ENCODE measurements around the gene NELL1.

NELL1 gene

GRCh38 chr11:21472261-21472660 lies 802.9 kb downstream of the NELL1 start:
- no peak overlapping the region for H3K27ac ChIP-seq
- no peak overlapping the region for H3K4me3 ChIP-seq
- H3K9me3 ChIP-seq (ENCODE audit: low read depth, low read length), result no peaks in the 10 kb centered on the region
- H3K36me3 ChIP-seq (ENCODE audit: insufficient read depth, low read length), result no peaks in the 10 kb centered on the region
- no peak for TF ChIP-seq POLR2AphosphoS5 (IDR thresholded peaks at IDR 0.05; ENCODE audit: borderline replicate concordance, low read depth, low read length)
- TF ChIP-seq FOXP2 (optimal IDR thresholded peaks at IDR 0.05; ENCODE audit: control extremely low read depth, extremely low read length, insufficient read depth), result no peak
- H3K9ac ChIP-seq (ENCODE audit: insufficient read length), result no peak overlapping the region
- no peak for DNase-seq (ENCODE audit: low read depth, low spot score)

- H3K36me3 ChIP-seq (ENCODE audit: insufficient read depth, low read length), result no peaks in the 10 kb centered on the region
- H3K27ac ChIP-seq, result no peak overlapping the region
- TF ChIP-seq POLR2AphosphoS5 (IDR thresholded peaks at IDR 0.05; ENCODE audit: borderline replicate concordance, low read depth, low read length) (no peak), FOXP2 (optimal IDR thresholded peaks at IDR 0.05; ENCODE audit: control extremely low read depth, extremely low read length, insufficient read depth) (no peak), EZH2 (IDR thresholded peaks at IDR 0.05) (no peak)
- H3K9ac ChIP-seq (ENCODE audit: insufficient read length), result no peak overlapping the region
- H3K4me3 ChIP-seq, result no peak overlapping the region
- no peaks in the 10 kb centered on the region for H3K9me3 ChIP-seq (ENCODE audit: low read depth, low read length)
- DNase-seq (ENCODE audit: low read depth, low spot score), result no peak
These were observed 805.1 kb downstream of the NELL1 start for GRCh38 chr11:21474529-21474928.

GRCh38 chr11:21475276-21475675 lies 805.9 kb downstream of the NELL1 start:
- no peak overlapping the region for H3K27ac ChIP-seq
- no peak overlapping the region for H3K4me3 ChIP-seq
- TF ChIP-seq FOXP2 (optimal IDR thresholded peaks at IDR 0.05; ENCODE audit: control extremely low read depth, extremely low read length, insufficient read depth) (no peak), POLR2AphosphoS5 (IDR thresholded peaks at IDR 0.05; ENCODE audit: borderline replicate concordance, low read depth, low read length) (no peak), EZH2 (IDR thresholded peaks at IDR 0.05) (no peak)
- H3K9ac ChIP-seq (ENCODE audit: insufficient read length), result no peak overlapping the region
- no peaks in the 10 kb centered on the region for H3K9me3 ChIP-seq (ENCODE audit: low read depth, low read length)
- no peak for DNase-seq (ENCODE audit: low read depth, low spot score)
- no peaks in the 10 kb centered on the region for H3K36me3 ChIP-seq (ENCODE audit: insufficient read depth, low read length)

GRCh38 chr11:21476588-21476987 lies 807.2 kb downstream of the NELL1 start:
- Histone ChIP-seq H3K9ac (ENCODE audit: insufficient read length) (no peak overlapping the region), H3K9me3 (ENCODE audit: low read depth, low read length) (no peaks in the 10 kb centered on the region), H3K27ac (no peak overlapping the region), H3K4me3 (no peak overlapping the region), H3K36me3 (ENCODE audit: insufficient read depth, low read length) (no peaks in the 10 kb centered on the region)
- TF ChIP-seq EZH2 (IDR thresholded peaks at IDR 0.05), result no peak
- DNase-seq (ENCODE audit: low read depth, low spot score), result no peak

GRCh38 chr11:21480240-21480639 lies 810.9 kb downstream of the NELL1 start:
- Histone ChIP-seq H3K36me3 (ENCODE audit: insufficient read depth, low read length) (no peaks in the 10 kb centered on the region), H3K9me3 (ENCODE audit: low read depth, low read length) (no peaks in the 10 kb centered on the region), H3K9ac (ENCODE audit: insufficient read length) (no peak overlapping the region), H3K4me3 (no peak overlapping the region), H3K27ac (no peak overlapping the region)
- no peak for DNase-seq (ENCODE audit: low read depth, low spot score)
- TF ChIP-seq EZH2 (IDR thresholded peaks at IDR 0.05) (no peak), POLR2AphosphoS5 (IDR thresholded peaks at IDR 0.05; ENCODE audit: borderline replicate concordance, low read depth, low read length) (no peak), FOXP2 (optimal IDR thresholded peaks at IDR 0.05; ENCODE audit: control extremely low read depth, extremely low read length, insufficient read depth) (no peak)

- no peaks in the 10 kb centered on the region for H3K36me3 ChIP-seq (ENCODE audit: insufficient read depth, low read length)
- no peak for TF ChIP-seq FOXP2 (optimal IDR thresholded peaks at IDR 0.05; ENCODE audit: control extremely low read depth, extremely low read length, insufficient read depth)
- TF ChIP-seq EZH2 (IDR thresholded peaks at IDR 0.05), result no peak
- no peak for TF ChIP-seq POLR2AphosphoS5 (IDR thresholded peaks at IDR 0.05; ENCODE audit: borderline replicate concordance, low read depth, low read length)
- H3K9ac ChIP-seq (ENCODE audit: insufficient read length), result no peak overlapping the region
- H3K27ac ChIP-seq, result no peak overlapping the region
- DNase-seq (ENCODE audit: low read depth, low spot score), result no peak
- H3K9me3 ChIP-seq (ENCODE audit: low read depth, low read length), result no peaks in the 10 kb centered on the region
- no peak overlapping the region for H3K4me3 ChIP-seq
These were observed 811.9 kb downstream of the NELL1 start for GRCh38 chr11:21481255-21481654.

GRCh38 chr11:21484039-21484438 lies 814.7 kb downstream of the NELL1 start:
- no peaks in the 10 kb centered on the region for H3K36me3 ChIP-seq (ENCODE audit: insufficient read depth, low read length)
- no peak overlapping the region for H3K27ac ChIP-seq
- H3K4me3 ChIP-seq, result no peak overlapping the region
- H3K9ac ChIP-seq (ENCODE audit: insufficient read length), result no peak overlapping the region
- no peak for DNase-seq (ENCODE audit: low read depth, low spot score)
- H3K9me3 ChIP-seq (ENCODE audit: low read depth, low read length), result no peaks in the 10 kb centered on the region
- TF ChIP-seq FOXP2 (optimal IDR thresholded peaks at IDR 0.05; ENCODE audit: control extremely low read depth, extremely low read length, insufficient read depth) (no peak), POLR2AphosphoS5 (IDR thresholded peaks at IDR 0.05; ENCODE audit: borderline replicate concordance, low read depth, low read length) (no peak), EZH2 (IDR thresholded peaks at IDR 0.05) (no peak)

GRCh38 chr11:21485006-21485405 lies 815.6 kb downstream of the NELL1 start:
- no peak overlapping the region for H3K4me3 ChIP-seq
- no peak for DNase-seq (ENCODE audit: low read depth, low spot score)
- H3K9me3 ChIP-seq (ENCODE audit: low read depth, low read length), result no peaks in the 10 kb centered on the region
- no peak overlapping the region for H3K9ac ChIP-seq (ENCODE audit: insufficient read length)
- no peaks in the 10 kb centered on the region for H3K36me3 ChIP-seq (ENCODE audit: insufficient read depth, low read length)
- H3K27ac ChIP-seq, result no peak overlapping the region
- TF ChIP-seq POLR2AphosphoS5 (IDR thresholded peaks at IDR 0.05; ENCODE audit: borderline replicate concordance, low read depth, low read length) (no peak), EZH2 (IDR thresholded peaks at IDR 0.05) (no peak), FOXP2 (optimal IDR thresholded peaks at IDR 0.05; ENCODE audit: control extremely low read depth, extremely low read length, insufficient read depth) (no peak)

- no peak overlapping the region for H3K27ac ChIP-seq
- DNase-seq (ENCODE audit: low read depth, low spot score), result no peak
- no peaks in the 10 kb centered on the region for H3K9me3 ChIP-seq (ENCODE audit: low read depth, low read length)
- H3K36me3 ChIP-seq (ENCODE audit: insufficient read depth, low read length), result no peaks in the 10 kb centered on the region
- H3K9ac ChIP-seq (ENCODE audit: insufficient read length), result no peak overlapping the region
- TF ChIP-seq EZH2 (IDR thresholded peaks at IDR 0.05) (no peak), POLR2AphosphoS5 (IDR thresholded peaks at IDR 0.05; ENCODE audit: borderline replicate concordance, low read depth, low read length) (no peak), FOXP2 (optimal IDR thresholded peaks at IDR 0.05; ENCODE audit: control extremely low read depth, extremely low read length, insufficient read depth) (no peak)
- no peak overlapping the region for H3K4me3 ChIP-seq
These were observed 816.0 kb downstream of the NELL1 start for GRCh38 chr11:21485426-21485825.

Measured in SK-N-MC (cell line).